Fibroblast of lung (primary cell): ENCODE measurements around the gene NAA35. TPM values are rescaled to one million over a fixed set of nuclear protein-coding genes. Genes with fewer than 3 reads are reported as not detected.

Experiments
- DNase-seq, 2 donors: peaks; one replicate each; pipeline versions ENCODE4 v3.0.0 to v3.0.0-alpha.2; 2010; ENCODE audit warnings: low read depth in 2 of 2
- H2AFZ ChIP-seq: 2 replicates; pipeline ENCODE4 v1.5.1; 2012; ENCODE audit warnings: low read length, control low read depth, inconsistent platforms
- H3K27ac ChIP-seq: 2 replicates; pipeline ENCODE4 v1.5.1; 2011; ENCODE audit warnings: low read length, control low read depth; ENCODE audit not compliant: insufficient read depth
- H3K27me3 ChIP-seq: 2 replicates; pipeline ENCODE4 v1.5.1; 2011; ENCODE audit warnings: mild to moderate bottlenecking, low read length; ENCODE audit not compliant: control insufficient read depth, insufficient read depth
- H3K36me3 ChIP-seq: 2 replicates; pipeline ENCODE4 v1.5.1; 2011; ENCODE audit warnings: low read length; ENCODE audit not compliant: control insufficient read depth, insufficient read depth
- H3K4me1 ChIP-seq: 2 replicates; pipeline ENCODE4 v1.5.1; 2011; ENCODE audit warnings: low read length; ENCODE audit not compliant: control insufficient read depth, insufficient read depth; ENCODE audit errors: extremely low read depth
- H3K4me2 ChIP-seq: 2 replicates; pipeline ENCODE4 v1.5.1; 2011; ENCODE audit warnings: low read length, control low read depth; ENCODE audit not compliant: insufficient read depth; ENCODE audit errors: extremely low read depth
- H3K4me3 ChIP-seq, 4 experiments: fragments of 200-600 bp in 1 of 4; sonication (generic) in 1 of 4; replicated peaks in 1 of 4; 2 replicates each; pipeline ENCODE4 v1.5.1; 2011 to 2016; ENCODE audit warnings: low read length in 4 of 4, low read depth in 3 of 4, mild to moderate bottlenecking in 3 of 4, control low read depth in 2 of 4, inconsistent platforms in 1 of 4, mixed read lengths in 1 of 4; ENCODE audit not compliant: insufficient read depth in 1 of 4; ENCODE audit errors: control extremely low read depth in 1 of 4
- H3K79me2 ChIP-seq: 2 replicates; pipeline ENCODE4 v1.5.1; 2012; ENCODE audit warnings: mild to moderate bottlenecking, low read length, inconsistent platforms; ENCODE audit not compliant: control insufficient read depth, insufficient read depth
- H3K9ac ChIP-seq: 2 replicates; pipeline ENCODE4 v1.5.1; 2011; ENCODE audit warnings: mild to moderate bottlenecking, low read length, control low read depth; ENCODE audit not compliant: insufficient read depth
- H3K9me3 ChIP-seq: 2 replicates; pipeline ENCODE4 v1.5.1; 2012; ENCODE audit warnings: low read depth, low read length; ENCODE audit not compliant: control insufficient read depth, insufficient read depth
- H4K20me1 ChIP-seq: 2 replicates; pipeline ENCODE4 v1.5.1; 2011; ENCODE audit warnings: low read length; ENCODE audit not compliant: control insufficient read depth, insufficient read depth; ENCODE audit errors: extremely low read depth
- CTCF ChIP-seq, 2 donors: IDR thresholded peaks in 1 of 2; conservative IDR thresholded peaks in 1 of 2; 1 replicate in 1 of 2; 2 replicates in 1 of 2; pipeline ENCODE4 v1.5.1; 2011 to 2012; ENCODE audit warnings: low read length in 2 of 2, control low read depth in 1 of 2, inconsistent platforms in 1 of 2, low read depth in 1 of 2, mild to moderate bottlenecking in 1 of 2
- EZH2 ChIP-seq: IDR thresholded peaks from 2 replicates; pipeline ENCODE4 v1.5.1; 2012; ENCODE audit warnings: low read length, control low read depth, mild to moderate bottlenecking; ENCODE audit errors: missing control alignments
- polyA plus RNA-seq, 2 donors: library from polyadenylated mRNA; depleted of rRNA in 1 of 2; stranded (reverse) in 1 of 2; unstranded in 1 of 2; fragments of >200 nt; gene quantifications; 2 replicates each; pipeline ENCODE4 v1.2.1, GENCODE V29; 2011 to 2012; ENCODE audit warnings: missing spikeins in 1 of 2
- total RNA-seq: library from RNA; depleted of rRNA; stranded (reverse); fragments of >200 nt; gene quantifications from 2 replicates; pipeline ENCODE4 v1.2.1, GENCODE V29; 2014

The NAA35 gene
- total and polyA plus RNA-seq, 2 donors (not counting 1 experiment from before 2014, with no cell fraction given): 20.5 to 23.5 TPM

- Histone ChIP-seq H3K9me3 (no peaks in the 10 kb centered on the region), H3K27ac (no peak overlapping the region), H2AFZ (no peak overlapping the region), H3K4me1 (peaks cover 6% of the 10 kb centered on the region), H3K79me2 (no peaks in the 10 kb centered on the region), H3K36me3 (peaks cover 2% of the 10 kb centered on the region), H3K4me3 (no peak overlapping the region), H3K9ac (no peak overlapping the region), H3K4me2 (no peak overlapping the region), H3K27me3 (no peaks in the 10 kb centered on the region), H4K20me1 (no peaks in the 10 kb centered on the region)
- DNase-seq: no peak
- TF ChIP-seq EZH2 (no peak), CTCF (conservative IDR thresholded peaks at IDR 0.05 in 1 of 2, IDR thresholded peaks at IDR 0.05 in 1 of 2; ENCODE audit: low read depth in 1 of 2, low read length in 2 of 2) (no peak)
These were observed 95.6 kb downstream of the NAA35 start for GRCh38 chr9:86036555-86036954.

- DNase-seq: peak; percentile 6 to 26
- Histone ChIP-seq H2AFZ (no peak overlapping the region), H3K9ac (no peak overlapping the region), H3K36me3 (no peaks in the 10 kb centered on the region), H3K27me3 (no peaks in the 10 kb centered on the region), H3K4me2 (no peak overlapping the region), H3K4me1 (peaks cover 6% of the 10 kb centered on the region), H4K20me1 (no peaks in the 10 kb centered on the region), H3K79me2 (no peaks in the 10 kb centered on the region), H3K4me3 (no peak overlapping the region), H3K9me3 (no peaks in the 10 kb centered on the region), H3K27ac (no peak overlapping the region)
- TF ChIP-seq EZH2: no peak
- no peak for TF ChIP-seq CTCF (conservative IDR thresholded peaks at IDR 0.05 in 1 of 2, IDR thresholded peaks at IDR 0.05 in 1 of 2; ENCODE audit: low read depth in 1 of 2, low read length in 2 of 2)
These were observed 99.3 kb downstream of the NAA35 start for GRCh38 chr9:86039991-86040860.

GRCh38 chr9:86040861-86041155, 99.9 kb downstream of the NAA35 start:
- Histone ChIP-seq H3K4me1 (peaks cover 6% of the 10 kb centered on the region), H3K27ac (no peak overlapping the region), H4K20me1 (no peaks in the 10 kb centered on the region), H3K9ac (no peak overlapping the region), H2AFZ (no peak overlapping the region), H3K36me3 (no peaks in the 10 kb centered on the region), H3K9me3 (no peaks in the 10 kb centered on the region), H3K27me3 (no peaks in the 10 kb centered on the region), H3K4me3 (no peak overlapping the region), H3K79me2 (no peaks in the 10 kb centered on the region), H3K4me2 (no peak overlapping the region)
- DNase-seq: no peak
- no peak for TF ChIP-seq EZH2
- TF ChIP-seq CTCF (conservative IDR thresholded peaks at IDR 0.05 in 1 of 2, IDR thresholded peaks at IDR 0.05 in 1 of 2; ENCODE audit: low read depth in 1 of 2, low read length in 2 of 2): no peak
